Fibroblast of lung (primary cell): ENCODE data around the gene MYH13. TPM values are rescaled to one million over a fixed set of nuclear protein-coding genes. Genes with fewer than 3 reads are reported as not detected.

Source experiments
- DNase-seq, 2 donors: peaks; one replicate each; pipeline versions ENCODE4 v3.0.0 to v3.0.0-alpha.2; 2010; ENCODE audit warnings: low read depth in 2 of 2
- H2AFZ ChIP-seq: 2 replicates; pipeline ENCODE4 v1.5.1; 2012; ENCODE audit warnings: low read length, control low read depth, inconsistent platforms
- H3K27ac ChIP-seq: 2 replicates; pipeline ENCODE4 v1.5.1; 2011; ENCODE audit warnings: low read length, control low read depth; ENCODE audit not compliant: insufficient read depth
- H3K27me3 ChIP-seq: 2 replicates; pipeline ENCODE4 v1.5.1; 2011; ENCODE audit warnings: mild to moderate bottlenecking, low read length; ENCODE audit not compliant: control insufficient read depth, insufficient read depth
- H3K36me3 ChIP-seq: 2 replicates; pipeline ENCODE4 v1.5.1; 2011; ENCODE audit warnings: low read length; ENCODE audit not compliant: control insufficient read depth, insufficient read depth
- H3K4me1 ChIP-seq: 2 replicates; pipeline ENCODE4 v1.5.1; 2011; ENCODE audit warnings: low read length; ENCODE audit not compliant: control insufficient read depth, insufficient read depth; ENCODE audit errors: extremely low read depth
- H3K4me2 ChIP-seq: 2 replicates; pipeline ENCODE4 v1.5.1; 2011; ENCODE audit warnings: low read length, control low read depth; ENCODE audit not compliant: insufficient read depth; ENCODE audit errors: extremely low read depth
- H3K4me3 ChIP-seq, 4 experiments: fragments of 200-600 bp in 1 of 4; sonication (generic) in 1 of 4; replicated peaks in 1 of 4; 2 replicates each; pipeline ENCODE4 v1.5.1; 2011 to 2016; ENCODE audit warnings: low read length in 4 of 4, low read depth in 3 of 4, mild to moderate bottlenecking in 3 of 4, control low read depth in 2 of 4, inconsistent platforms in 1 of 4, mixed read lengths in 1 of 4; ENCODE audit not compliant: insufficient read depth in 1 of 4; ENCODE audit errors: control extremely low read depth in 1 of 4
- H3K79me2 ChIP-seq: 2 replicates; pipeline ENCODE4 v1.5.1; 2012; ENCODE audit warnings: mild to moderate bottlenecking, low read length, inconsistent platforms; ENCODE audit not compliant: control insufficient read depth, insufficient read depth
- H3K9ac ChIP-seq: 2 replicates; pipeline ENCODE4 v1.5.1; 2011; ENCODE audit warnings: mild to moderate bottlenecking, low read length, control low read depth; ENCODE audit not compliant: insufficient read depth
- H3K9me3 ChIP-seq: 2 replicates; pipeline ENCODE4 v1.5.1; 2012; ENCODE audit warnings: low read depth, low read length; ENCODE audit not compliant: control insufficient read depth, insufficient read depth
- H4K20me1 ChIP-seq: 2 replicates; pipeline ENCODE4 v1.5.1; 2011; ENCODE audit warnings: low read length; ENCODE audit not compliant: control insufficient read depth, insufficient read depth; ENCODE audit errors: extremely low read depth
- EZH2 ChIP-seq: IDR thresholded peaks from 2 replicates; pipeline ENCODE4 v1.5.1; 2012; ENCODE audit warnings: low read length, control low read depth, mild to moderate bottlenecking; ENCODE audit errors: missing control alignments
- polyA plus RNA-seq, 2 donors: library from polyadenylated mRNA; depleted of rRNA in 1 of 2; stranded (reverse) in 1 of 2; unstranded in 1 of 2; fragments of >200 nt; gene quantifications; 2 replicates each; pipeline ENCODE4 v1.2.1, GENCODE V29; 2011 to 2012; ENCODE audit warnings: missing spikeins in 1 of 2
- total RNA-seq: library from RNA; depleted of rRNA; stranded (reverse); fragments of >200 nt; gene quantifications from 2 replicates; pipeline ENCODE4 v1.2.1, GENCODE V29; 2014
- TF ChIP-seq, protein P1 (sequence below), 2 donors: IDR thresholded peaks in 1 of 2; conservative IDR thresholded peaks in 1 of 2; 1 replicate in 1 of 2; 2 replicates in 1 of 2; pipeline ENCODE4 v1.5.1; 2011 to 2012; ENCODE audit warnings: low read length in 2 of 2, control low read depth in 1 of 2, inconsistent platforms in 1 of 2, low read depth in 1 of 2, mild to moderate bottlenecking in 1 of 2

The MYH13 gene
- total and polyA plus RNA-seq, 2 donors (not counting 1 experiment from before 2014, with no cell fraction given), result not detected

DNA sequence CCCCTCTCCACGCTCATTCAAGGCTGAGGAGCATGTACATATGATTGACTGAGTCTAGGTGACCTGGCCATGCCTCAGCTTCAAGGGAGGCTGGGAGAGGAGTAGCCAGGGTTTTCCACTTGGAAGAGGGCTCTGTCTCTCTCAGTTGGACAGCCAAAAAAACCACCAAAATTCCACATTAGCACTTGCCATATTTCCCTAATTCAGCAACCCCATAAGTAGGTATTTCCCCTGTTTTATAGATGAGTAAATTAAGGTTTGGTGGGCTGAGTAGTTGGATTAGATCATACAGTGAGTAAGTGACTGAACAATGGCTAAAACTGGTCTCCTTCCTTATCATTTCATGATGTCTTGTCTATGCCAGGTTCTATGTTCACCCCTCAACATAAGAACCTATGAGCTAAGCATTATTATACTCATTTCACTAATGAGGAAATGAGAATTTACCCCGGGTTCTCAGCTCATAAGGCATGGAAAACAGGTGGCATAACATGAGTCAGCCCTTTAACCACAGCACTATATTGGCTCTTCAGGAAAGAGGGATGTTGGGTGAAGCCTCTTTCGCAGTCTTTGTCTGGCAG is 106.4 kb downstream of the MYH13 start:
- TF ChIP-seq, protein P1, sequence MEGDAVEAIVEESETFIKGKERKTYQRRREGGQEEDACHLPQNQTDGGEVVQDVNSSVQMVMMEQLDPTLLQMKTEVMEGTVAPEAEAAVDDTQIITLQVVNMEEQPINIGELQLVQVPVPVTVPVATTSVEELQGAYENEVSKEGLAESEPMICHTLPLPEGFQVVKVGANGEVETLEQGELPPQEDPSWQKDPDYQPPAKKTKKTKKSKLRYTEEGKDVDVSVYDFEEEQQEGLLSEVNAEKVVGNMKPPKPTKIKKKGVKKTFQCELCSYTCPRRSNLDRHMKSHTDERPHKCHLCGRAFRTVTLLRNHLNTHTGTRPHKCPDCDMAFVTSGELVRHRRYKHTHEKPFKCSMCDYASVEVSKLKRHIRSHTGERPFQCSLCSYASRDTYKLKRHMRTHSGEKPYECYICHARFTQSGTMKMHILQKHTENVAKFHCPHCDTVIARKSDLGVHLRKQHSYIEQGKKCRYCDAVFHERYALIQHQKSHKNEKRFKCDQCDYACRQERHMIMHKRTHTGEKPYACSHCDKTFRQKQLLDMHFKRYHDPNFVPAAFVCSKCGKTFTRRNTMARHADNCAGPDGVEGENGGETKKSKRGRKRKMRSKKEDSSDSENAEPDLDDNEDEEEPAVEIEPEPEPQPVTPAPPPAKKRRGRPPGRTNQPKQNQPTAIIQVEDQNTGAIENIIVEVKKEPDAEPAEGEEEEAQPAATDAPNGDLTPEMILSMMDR (conservative IDR thresholded peaks at IDR 0.05 in 1 of 2, IDR thresholded peaks at IDR 0.05 in 1 of 2; ENCODE audit: low read depth in 1 of 2, low read length in 2 of 2), result no peak
- no peak for TF ChIP-seq EZH2
- H3K4me3 ChIP-seq, result no peak overlapping the region
- H3K9me3 ChIP-seq, result no peaks in the 10 kb centered on the region
- H3K27ac ChIP-seq, result no peak overlapping the region
- no peak overlapping the region for H3K9ac ChIP-seq
- no peaks in the 10 kb centered on the region for H4K20me1 ChIP-seq
- no peaks in the 10 kb centered on the region for H3K27me3 ChIP-seq
- no peak overlapping the region for H2AFZ ChIP-seq
- no peak for DNase-seq
- no peaks in the 10 kb centered on the region for H3K79me2 ChIP-seq
- H3K4me1 ChIP-seq, result no peaks in the 10 kb centered on the region
- no peak overlapping the region for H3K4me2 ChIP-seq
- no peaks in the 10 kb centered on the region for H3K36me3 ChIP-seq

DNA sequence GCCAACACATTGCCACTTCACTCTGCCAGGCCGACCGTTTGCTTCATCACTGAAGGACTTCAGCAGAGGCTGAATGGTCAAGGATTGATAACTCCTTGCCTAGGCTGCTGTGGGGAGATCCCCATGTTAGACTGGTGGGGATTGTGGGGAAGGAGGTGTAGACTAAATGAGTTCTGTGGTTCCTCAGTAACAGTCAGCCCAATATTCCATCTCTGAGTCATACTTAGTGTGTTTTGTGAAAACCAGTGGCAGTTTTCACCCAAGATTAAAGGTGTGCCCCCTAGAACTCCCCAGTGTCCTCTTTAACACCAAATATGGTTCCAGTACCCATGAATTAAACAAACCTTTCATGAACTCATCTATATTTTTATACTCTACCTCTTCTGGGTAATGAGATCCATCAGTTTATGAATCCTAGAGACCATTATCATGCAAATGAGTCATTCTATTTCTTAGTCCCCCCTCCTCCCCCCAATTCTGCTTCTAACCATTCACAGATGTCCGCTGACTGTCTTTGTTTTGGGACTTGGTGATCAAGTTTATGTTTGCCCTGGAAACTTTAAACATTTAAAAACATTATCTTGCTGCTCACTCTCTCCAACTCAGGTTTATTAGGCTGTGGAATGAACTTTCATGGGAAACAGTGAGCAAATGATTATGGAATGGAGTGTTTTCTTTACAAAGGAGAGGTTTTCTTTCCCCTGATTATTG is 107.6 kb downstream of the MYH13 start:
- no peak overlapping the region for H3K27ac ChIP-seq
- H3K4me3 ChIP-seq, result no peak overlapping the region
- H3K4me1 ChIP-seq, result no peaks in the 10 kb centered on the region
- no peaks in the 10 kb centered on the region for H3K36me3 ChIP-seq
- no peaks in the 10 kb centered on the region for H3K27me3 ChIP-seq
- H2AFZ ChIP-seq, result no peak overlapping the region
- H3K79me2 ChIP-seq, result no peaks in the 10 kb centered on the region
- H4K20me1 ChIP-seq, result no peaks in the 10 kb centered on the region
- peak; percentile 2 for DNase-seq
- no peak overlapping the region for H3K9ac ChIP-seq
- no peaks in the 10 kb centered on the region for H3K9me3 ChIP-seq
- TF ChIP-seq, protein P1 (conservative IDR thresholded peaks at IDR 0.05 in 1 of 2, IDR thresholded peaks at IDR 0.05 in 1 of 2; ENCODE audit: low read depth in 1 of 2, low read length in 2 of 2), result no peak
- TF ChIP-seq EZH2, result no peak
- no peak overlapping the region for H3K4me2 ChIP-seq

DNA sequence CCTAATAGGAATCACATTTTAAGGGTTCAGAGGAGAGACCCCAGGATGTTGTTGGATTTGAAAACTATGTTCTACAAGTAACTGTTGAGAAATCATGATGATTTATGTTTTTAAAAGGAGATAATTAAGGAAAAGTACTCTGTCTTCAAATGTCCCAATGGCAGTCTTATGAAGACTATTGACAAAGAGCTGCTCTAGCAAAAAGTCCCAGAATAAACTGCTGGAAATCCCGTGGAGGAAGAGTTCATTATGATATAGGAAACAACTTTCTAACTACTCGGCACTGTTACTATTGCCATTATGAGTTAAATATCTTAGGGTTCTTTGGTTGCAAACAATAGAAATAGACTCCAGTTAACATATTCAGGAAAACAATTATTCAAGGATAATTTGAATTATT is 108.8 kb downstream of the MYH13 start:
- Histone ChIP-seq H3K4me2 (no peak overlapping the region), H3K27ac (no peak overlapping the region), H4K20me1 (no peaks in the 10 kb centered on the region), H3K36me3 (no peaks in the 10 kb centered on the region), H2AFZ (no peak overlapping the region), H3K4me1 (no peaks in the 10 kb centered on the region), H3K27me3 (no peaks in the 10 kb centered on the region), H3K9me3 (no peaks in the 10 kb centered on the region), H3K9ac (no peak overlapping the region), H3K79me2 (no peaks in the 10 kb centered on the region), H3K4me3 (no peak overlapping the region)
- TF ChIP-seq, protein P1 (conservative IDR thresholded peaks at IDR 0.05 in 1 of 2, IDR thresholded peaks at IDR 0.05 in 1 of 2; ENCODE audit: low read depth in 1 of 2, low read length in 2 of 2), result no peak
- TF ChIP-seq EZH2, result no peak
- no peak for DNase-seq
